Ureter (tissue), 1 donor: ENCODE data around the gene RUBCN. TPM values are rescaled to one million over a fixed set of nuclear protein-coding genes. Genes with fewer than 3 reads are reported as not detected.
"Not testable (repeated sequence)": the region's sequence is repeated elsewhere in the genome, so short reads cannot be mapped to it uniquely, and the experiment has no call there.

ENCODE experiments used
- DNase-seq: peaks from one replicate; pipeline ENCODE4 v3.0.0-alpha.2; 2020; ENCODE audit warnings: low spot score
- total RNA-seq: library from RNA; stranded (reverse); gene quantifications from one replicate; pipeline ENCODE4 v1.2.4, GENCODE V29; 2023
- donor health status: DM: yes; HTN: yes; CAD: no.

The RUBCN gene
- total RNA-seq, 1 donor from 2014 or later: 24.5 TPM

GRCh38 chr3:197657541-197658292, 79.0 kb downstream of the RUBCN start:
- DNase-seq: not testable (repeated sequence)

- not testable (repeated sequence) for DNase-seq
Measured at GRCh38 chr3:197656960-197657359, 79.7 kb downstream of the RUBCN start.

GRCh38 chr3:197656129-197656528, 80.6 kb downstream of the RUBCN start:
- DNase-seq: not testable (repeated sequence)

GRCh38 chr3:197654998-197655330, 81.7 kb downstream of the RUBCN start:
- DNase-seq: not testable (repeated sequence)

- DNase-seq: not testable (repeated sequence)
Measured at GRCh38 chr3:197654090-197654997, 82.4 kb downstream of the RUBCN start.

GRCh38 chr3:197652860-197653259, 83.8 kb downstream of the RUBCN start:
- DNase-seq: not testable (repeated sequence)

GRCh38 chr3:197647649-197648048, 89.1 kb downstream of the RUBCN start:
- not testable (repeated sequence) for DNase-seq

GRCh38 chr3:197647191-197647590, 89.5 kb downstream of the RUBCN start:
- not testable (repeated sequence) for DNase-seq

- not testable (repeated sequence) for DNase-seq
Measured at GRCh38 chr3:197646294-197646693, 90.4 kb downstream of the RUBCN start.

GRCh38 chr3:197637556-197637955, 99.1 kb downstream of the RUBCN start:
- DNase-seq: not testable (repeated sequence)

GRCh38 chr3:197631989-197632388, 104.7 kb downstream of the RUBCN start:
- not testable (repeated sequence) for DNase-seq

GRCh38 chr3:197630766-197631165, 105.9 kb downstream of the RUBCN start:
- not testable (repeated sequence) for DNase-seq

GRCh38 chr3:197629286-197629685, 107.4 kb downstream of the RUBCN start:
- not testable (repeated sequence) for DNase-seq

- DNase-seq: peak; percentile 91
Measured at GRCh38 chr3:197627772-197628523, 108.8 kb downstream of the RUBCN start.

- not testable (repeated sequence) for DNase-seq
Measured at GRCh38 chr3:197627158-197627771, 109.4 kb downstream of the RUBCN start.

- DNase-seq: not testable (repeated sequence)
Measured at GRCh38 chr3:197626404-197627157, 110.1 kb downstream of the RUBCN start.

GRCh38 chr3:197621478-197621877, 115.2 kb downstream of the RUBCN start:
- DNase-seq: not testable (repeated sequence)
